NCI-H748 (cell line): ENCODE data around the gene EFS.
"Not testable (repeated sequence)": the region's sequence is repeated elsewhere in the genome, so short reads cannot be mapped to it uniquely, and the experiment has no call there.

Source experiments
- DNase-seq: peaks from one replicate; lab custom pipeline; 2025; ENCODE audit not compliant: unreplicated experiment; lab: John Stamatoyannopoulos, UW

The EFS gene

GRCh38 chr14:23327947-23328744 is 36.8 kb downstream of the EFS start:
- peak; percentile 68 for DNase-seq

GRCh38 chr14:23326491-23327332 is 38.3 kb downstream of the EFS start:
- DNase-seq = no peak

DNA sequence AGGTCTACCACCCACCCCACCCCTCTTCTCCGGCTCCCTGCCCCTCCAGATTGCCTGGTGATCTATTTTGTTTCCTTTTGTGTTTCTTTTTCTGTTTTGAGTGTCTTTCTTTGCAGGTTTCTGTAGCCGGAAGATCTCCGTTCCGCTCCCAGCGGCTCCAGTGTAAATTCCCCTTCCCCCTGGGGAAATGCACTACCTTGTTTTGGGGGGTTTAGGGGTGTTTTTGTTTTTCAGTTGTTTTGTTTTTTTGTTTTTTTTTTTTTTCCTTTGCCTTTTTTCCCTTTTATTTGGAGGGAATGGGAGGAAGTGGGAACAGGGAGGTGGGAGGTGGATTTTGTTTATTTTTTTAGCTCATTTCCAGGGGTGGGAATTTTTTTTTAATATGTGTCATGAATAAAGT is 39.2 kb downstream of the EFS start:
- not testable (repeated sequence) for DNase-seq

GRCh38 chr14:23324993-23325392 is 40.0 kb downstream of the EFS start:
- no peak for DNase-seq

- DNase-seq = no peak
Observed at GRCh38 chr14:23324455-23324846, 40.5 kb downstream of the EFS start.

DNA sequence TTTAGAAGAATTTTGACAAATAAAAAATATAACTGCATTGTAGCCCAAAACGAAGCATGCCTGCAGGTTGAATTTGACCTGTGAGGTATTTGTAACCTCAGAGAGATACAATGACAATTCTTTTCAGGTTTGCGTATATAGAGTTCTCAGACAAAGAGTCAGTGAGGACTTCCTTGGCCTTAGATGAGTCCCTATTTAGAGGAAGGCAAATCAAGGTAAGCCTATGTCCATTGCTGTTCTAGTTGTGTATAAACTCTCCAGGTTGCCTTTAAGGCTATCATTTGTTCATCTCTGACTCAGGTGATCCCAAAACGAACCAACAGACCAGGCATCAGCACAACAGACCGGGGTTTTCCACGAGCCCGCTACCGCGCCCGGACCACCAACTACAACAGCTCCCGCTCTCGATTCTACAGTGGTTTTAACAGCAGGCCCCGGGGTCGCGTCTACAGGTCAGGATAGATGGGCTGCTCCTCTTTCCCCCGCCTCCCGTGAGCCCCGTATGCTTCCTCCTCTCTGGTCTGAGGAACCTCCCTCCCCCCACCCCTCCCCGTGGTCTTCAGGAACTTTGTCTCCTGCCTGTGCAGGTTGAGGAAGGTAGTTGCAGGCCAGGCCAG is 41.0 kb downstream of the EFS start:
- DNase-seq = no peak

- no peak for DNase-seq
Observed at GRCh38 chr14:23322568-23323517, 42.1 kb downstream of the EFS start.

- DNase-seq = peak; percentile 61
Observed at GRCh38 chr14:23321572-23322547, 43.1 kb downstream of the EFS start.

DNA sequence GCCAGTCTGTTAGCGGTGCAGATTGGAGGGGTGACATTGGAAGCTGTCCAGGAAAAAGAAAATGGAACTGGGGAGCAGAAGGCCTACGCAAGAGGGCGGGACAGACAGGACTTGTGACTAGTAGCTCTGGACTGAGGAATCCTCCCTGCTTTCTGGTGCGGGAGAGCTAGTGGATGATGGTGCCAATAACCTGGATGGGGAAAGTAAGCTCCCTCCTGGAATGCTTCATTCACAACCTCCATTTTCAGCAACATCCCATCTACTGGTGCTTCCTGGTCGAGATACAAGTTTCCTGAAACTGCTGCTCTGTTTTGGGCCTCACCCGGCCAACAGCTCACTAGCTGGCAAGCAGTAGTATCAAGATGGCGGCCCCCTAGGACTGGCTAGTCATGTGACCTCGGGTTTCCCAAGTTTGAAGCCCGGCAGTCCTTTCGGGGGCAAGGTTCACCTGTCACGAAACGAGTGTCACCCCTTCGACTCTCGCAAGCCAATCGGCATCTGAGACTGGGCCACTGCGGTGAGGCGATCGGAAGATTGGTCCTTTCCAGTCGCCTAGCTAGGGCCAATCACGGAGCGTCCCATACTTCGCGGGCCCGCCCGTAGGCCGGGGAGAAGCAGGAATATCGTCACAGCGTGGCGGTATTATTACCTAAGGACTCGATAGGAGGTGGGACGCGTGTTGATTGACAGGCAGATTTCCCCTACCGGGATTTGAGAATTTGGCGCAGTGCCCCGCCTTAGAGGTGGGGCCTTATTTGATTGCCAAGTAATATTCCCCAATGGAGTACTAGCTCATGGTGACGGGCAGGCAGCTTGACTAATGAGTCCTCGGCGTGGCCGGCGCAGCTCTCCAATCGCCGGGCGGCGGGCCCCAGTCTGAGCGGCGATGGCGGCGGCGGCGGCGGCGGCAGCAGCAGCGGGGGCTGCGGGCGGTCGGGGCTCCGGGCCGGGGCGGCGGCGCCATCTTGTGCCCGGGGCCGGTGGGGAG is 44.1 kb downstream of the EFS start, which contains the start of gene PABPN1:
Gene PABPN1 (plus strand): TSS at position 874 of the 988 bp plus-strand sequence. CDS start 13 bp downstream, at position 887.
- peak; percentile 100 for DNase-seq

GRCh38 chr14:23319746-23320583 is 45.0 kb downstream of the EFS start:
- DNase-seq = no peak

GRCh38 chr14:23316300-23316699 is 48.7 kb downstream of the EFS start:
- no peak for DNase-seq

DNA sequence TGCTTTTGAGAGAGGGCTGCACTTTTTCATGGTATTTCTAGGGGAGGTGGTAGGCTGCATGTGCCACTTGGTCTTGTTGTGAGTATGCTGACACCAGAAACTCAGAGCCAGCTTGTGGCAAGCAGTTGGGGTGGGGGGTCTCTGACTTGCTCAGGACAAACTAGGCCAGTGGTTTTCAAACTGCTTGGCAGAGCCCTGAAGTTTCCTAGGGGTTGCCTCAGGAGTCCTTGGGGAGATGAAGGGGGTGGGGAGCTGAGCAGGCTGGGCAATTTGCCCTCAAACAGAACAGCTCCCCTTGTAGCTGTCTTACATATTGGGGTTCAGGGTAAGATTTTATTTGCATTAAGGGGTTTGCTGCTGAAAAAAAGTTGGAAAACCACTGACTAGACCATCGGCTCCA is 54.4 kb downstream of the EFS start:
- no peak for DNase-seq

DNA sequence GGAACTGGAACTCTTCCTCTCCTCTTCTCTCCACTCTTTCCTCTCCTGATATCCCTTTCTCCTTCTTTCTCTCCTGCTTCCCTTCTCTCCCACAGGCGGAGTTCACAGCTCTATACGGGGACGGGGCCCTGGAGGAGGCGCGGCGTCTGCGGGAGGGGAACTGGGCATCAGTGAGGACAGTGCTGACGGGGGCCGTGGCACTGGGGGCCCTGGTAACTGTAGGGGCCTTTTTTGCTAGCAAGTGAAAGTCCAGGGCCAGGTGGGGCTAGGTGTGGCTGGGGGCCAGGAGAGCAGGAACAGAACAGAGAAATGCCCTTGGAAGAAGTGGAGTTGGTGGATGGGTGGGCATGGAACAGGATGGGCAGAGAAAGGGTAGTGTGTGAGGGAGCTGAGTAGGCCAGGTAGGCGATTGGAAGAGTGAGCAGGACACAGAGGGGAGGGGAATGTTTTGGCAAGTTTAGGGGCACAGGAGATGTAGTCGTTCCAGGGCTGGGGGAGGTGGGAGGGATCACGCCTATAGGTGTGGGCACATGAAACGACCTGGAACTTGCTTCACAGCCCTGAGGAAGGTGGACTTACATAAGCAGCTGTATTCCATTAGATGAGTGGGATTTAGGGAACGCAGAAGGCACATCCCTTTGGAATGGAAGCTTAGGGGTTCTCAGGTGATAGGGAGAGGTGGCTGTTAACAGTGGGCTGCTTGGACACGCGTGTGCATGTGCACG is 56.1 kb downstream of the EFS start:
- DNase-seq = no peak

GRCh38 chr14:23307687-23308644 is 57.0 kb downstream of the EFS start:
- DNase-seq = no peak

GRCh38 chr14:23307146-23307530 is 57.8 kb downstream of the EFS start:
- DNase-seq = no peak
